SK-N-MC (cell line): ENCODE results near the gene GGT1.
"Not testable (repeated sequence)": the region's sequence is repeated elsewhere in the genome, so short reads cannot be mapped to it uniquely, and the experiment has no call there.

Experiments used
- EZH2 ChIP-seq: fragments of 200-600 bp; sonication (generic); IDR thresholded peaks from one replicate; pipeline ENCODE4 v1.6.1; 2017; ENCODE audit warnings: antibody characterized with exemption
- POLR2AphosphoS5 ChIP-seq: IDR thresholded peaks from 2 replicates; pipeline ENCODE4 v1.6.1; 2012; ENCODE audit warnings: mild to moderate bottlenecking, low read depth, low read length, borderline replicate concordance

DNA sequence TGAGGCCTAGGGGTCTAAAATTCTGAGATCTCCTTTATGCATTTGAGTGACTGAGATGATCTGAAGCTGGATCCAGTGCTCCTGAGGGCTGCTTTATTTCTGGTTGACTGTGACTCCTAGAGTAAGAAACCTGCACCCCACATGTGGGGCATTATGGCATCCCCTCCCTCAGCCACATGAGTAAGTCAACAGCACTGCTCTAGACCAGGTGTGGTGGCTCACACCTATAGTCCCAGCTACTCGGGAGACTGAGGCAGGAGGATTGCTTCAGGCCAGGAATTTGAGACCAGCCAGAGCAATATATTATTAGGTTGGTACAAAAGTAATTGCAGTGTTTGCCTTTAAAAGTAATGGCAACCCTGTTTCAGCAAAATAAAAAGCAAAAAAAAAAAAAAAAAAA is 39.3 kb downstream of the GGT1 start:
- not testable (repeated sequence) for TF ChIP-seq EZH2, POLR2AphosphoS5
